HG03175 (cell line): Measurements from ENCODE around the gene KCNJ6.

Experiments used
- ATAC-seq: cut with Tn5 transposase; IDR thresholded peaks from one replicate; pipeline ENCODE4 v1.9.1; 2021; ENCODE audit warnings: mild to moderate bottlenecking, moderate library complexity; ENCODE audit not compliant: unreplicated experiment

Gene KCNJ6

GRCh38 chr21:37907076-37907475 lies 9.2 kb downstream of the KCNJ6 start:
- ATAC-seq, result no peak

GRCh38 chr21:37905291-37905690 lies 11.0 kb downstream of the KCNJ6 start:
- no peak for ATAC-seq

GRCh38 chr21:37904856-37905255 lies 11.4 kb downstream of the KCNJ6 start:
- ATAC-seq, result no peak

- no peak for ATAC-seq
These were observed 12.9 kb downstream of the KCNJ6 start for GRCh38 chr21:37903396-37903795.

GRCh38 chr21:37899146-37899545 lies 17.1 kb downstream of the KCNJ6 start:
- ATAC-seq, result no peak

- ATAC-seq, result no peak
These were observed 19.5 kb downstream of the KCNJ6 start for GRCh38 chr21:37896788-37897187.

- ATAC-seq, result no peak
These were observed 24.3 kb downstream of the KCNJ6 start for GRCh38 chr21:37891972-37892371.

- ATAC-seq, result no peak
These were observed 27.6 kb downstream of the KCNJ6 start for GRCh38 chr21:37888659-37889058.

- no peak for ATAC-seq
These were observed 29.4 kb downstream of the KCNJ6 start for GRCh38 chr21:37886726-37887299.

- ATAC-seq, result no peak
These were observed 30.1 kb downstream of the KCNJ6 start for GRCh38 chr21:37886120-37886519.

- no peak for ATAC-seq
These were observed 37.2 kb downstream of the KCNJ6 start for GRCh38 chr21:37878946-37879660.

- ATAC-seq, result no peak
These were observed 38.2 kb downstream of the KCNJ6 start for GRCh38 chr21:37877888-37878684.

- no peak for ATAC-seq
These were observed 39.1 kb downstream of the KCNJ6 start for GRCh38 chr21:37877171-37877570.

- no peak for ATAC-seq
These were observed 39.7 kb downstream of the KCNJ6 start for GRCh38 chr21:37876561-37876960.

- no peak for ATAC-seq
These were observed 41.1 kb downstream of the KCNJ6 start for GRCh38 chr21:37874904-37875780.

- ATAC-seq, result no peak
These were observed 41.8 kb downstream of the KCNJ6 start for GRCh38 chr21:37874481-37874880.

GRCh38 chr21:37873655-37874054 lies 42.6 kb downstream of the KCNJ6 start:
- ATAC-seq, result no peak

- no peak for ATAC-seq
These were observed 45.0 kb downstream of the KCNJ6 start for GRCh38 chr21:37871121-37871862.

- ATAC-seq, result no peak
These were observed 46.0 kb downstream of the KCNJ6 start for GRCh38 chr21:37870221-37870620.

- no peak for ATAC-seq
These were observed 46.6 kb downstream of the KCNJ6 start for GRCh38 chr21:37869661-37870060.
